Measurements from ENCODE around the gene MDGA2.

The MDGA2 gene

GRCh38 chr14:47240748-47241437 lies 434.5 kb downstream of the MDGA2 start:
- no peaks in the 10 kb centered on the region for H3K36me3 ChIP-seq
- no peak for TF ChIP-seq Cebpa-rat (IDR thresholded peaks at IDR 0.05)
- H3K9ac ChIP-seq, result no peak overlapping the region
- no peaks in the 10 kb centered on the region for H4K20me1 ChIP-seq
- H3K4me1 ChIP-seq, result no peaks in the 10 kb centered on the region
- no peak overlapping the region for H3K4me2 ChIP-seq
- H3K9me3 ChIP-seq, result no peaks in the 10 kb centered on the region
- no peak overlapping the region for H3K27ac ChIP-seq
- H3K4me3 ChIP-seq, result no peak overlapping the region
- H3K27me3 ChIP-seq, result no peaks in the 10 kb centered on the region

- Histone ChIP-seq H3K27me3 (no peaks in the 10 kb centered on the region), H3K4me2 (no peak overlapping the region), H3K9me3 (no peaks in the 10 kb centered on the region), H3K36me3 (no peaks in the 10 kb centered on the region), H3K4me1 (no peaks in the 10 kb centered on the region), H3K27ac (no peak overlapping the region), H3K4me3 (no peak overlapping the region), H3K9ac (no peak overlapping the region), H4K20me1 (no peaks in the 10 kb centered on the region)
- no peak for TF ChIP-seq Cebpa-rat (IDR thresholded peaks at IDR 0.05)
Measured at GRCh38 chr14:47235619-47236018, 439.8 kb downstream of the MDGA2 start.

GRCh38 chr14:47226877-47227520 lies 448.4 kb downstream of the MDGA2 start:
- Histone ChIP-seq H3K9me3 (peaks cover 6% of the 10 kb centered on the region; the same call in 1 of the 2 replicates), H3K27ac (peak overlapping the region; percentile 32; the same call in 1 of the 2 replicates), H3K4me3 (no peak overlapping the region), H3K9ac (no peak overlapping the region), H3K27me3 (no peaks in the 10 kb centered on the region), H4K20me1 (no peaks in the 10 kb centered on the region), H3K4me1 (peaks cover 21% of the 10 kb centered on the region), H3K36me3 (no peaks in the 10 kb centered on the region), H3K4me2 (peak overlapping the region; percentile 64)
- TF ChIP-seq Cebpa-rat (IDR thresholded peaks at IDR 0.05), result no peak

- peaks cover 6% of the 10 kb centered on the region; the same call in 1 of the 2 replicates for H3K9me3 ChIP-seq
- no peak overlapping the region for H3K4me2 ChIP-seq
- H4K20me1 ChIP-seq, result no peaks in the 10 kb centered on the region
- peaks cover 21% of the 10 kb centered on the region for H3K4me1 ChIP-seq
- H3K27me3 ChIP-seq, result no peaks in the 10 kb centered on the region
- no peak for TF ChIP-seq Cebpa-rat (IDR thresholded peaks at IDR 0.05)
- H3K9ac ChIP-seq, result no peak overlapping the region
- no peaks in the 10 kb centered on the region for H3K36me3 ChIP-seq
- no peak overlapping the region for H3K27ac ChIP-seq
- no peak overlapping the region for H3K4me3 ChIP-seq
Measured at GRCh38 chr14:47223656-47224055, 451.7 kb downstream of the MDGA2 start.

- no peaks in the 10 kb centered on the region for H4K20me1 ChIP-seq
- TF ChIP-seq Cebpa-rat (IDR thresholded peaks at IDR 0.05), result no peak
- H3K4me3 ChIP-seq, result no peak overlapping the region
- no peak overlapping the region for H3K27ac ChIP-seq
- no peaks in the 10 kb centered on the region for H3K27me3 ChIP-seq
- H3K9ac ChIP-seq, result no peak overlapping the region
- H3K4me1 ChIP-seq, result no peaks in the 10 kb centered on the region
- H3K4me2 ChIP-seq, result no peak overlapping the region
- peaks cover 6% of the 10 kb centered on the region; the same call in 1 of the 2 replicates for H3K9me3 ChIP-seq
- H3K36me3 ChIP-seq, result no peaks in the 10 kb centered on the region
Measured at GRCh38 chr14:47220096-47220495, 455.3 kb downstream of the MDGA2 start.

- Histone ChIP-seq H3K36me3 (no peaks in the 10 kb centered on the region), H3K4me2 (no peak overlapping the region), H3K9me3 (no peaks in the 10 kb centered on the region), H3K4me1 (no peaks in the 10 kb centered on the region), H3K27ac (no peak overlapping the region), H3K9ac (no peak overlapping the region), H4K20me1 (no peaks in the 10 kb centered on the region), H3K4me3 (no peak overlapping the region), H3K27me3 (no peaks in the 10 kb centered on the region)
- no peak for TF ChIP-seq Cebpa-rat (IDR thresholded peaks at IDR 0.05)
Measured at GRCh38 chr14:47211263-47211662, 464.1 kb downstream of the MDGA2 start.

GRCh38 chr14:47210099-47210498 lies 465.3 kb downstream of the MDGA2 start:
- H3K27ac ChIP-seq, result no peak overlapping the region
- no peak overlapping the region for H3K4me3 ChIP-seq
- no peak overlapping the region for H3K4me2 ChIP-seq
- no peak overlapping the region for H3K9ac ChIP-seq
- no peaks in the 10 kb centered on the region for H4K20me1 ChIP-seq
- no peaks in the 10 kb centered on the region for H3K27me3 ChIP-seq
- H3K36me3 ChIP-seq, result no peaks in the 10 kb centered on the region
- no peaks in the 10 kb centered on the region for H3K9me3 ChIP-seq
- no peak for TF ChIP-seq Cebpa-rat (IDR thresholded peaks at IDR 0.05)
- H3K4me1 ChIP-seq, result no peaks in the 10 kb centered on the region

- Histone ChIP-seq H3K36me3 (no peaks in the 10 kb centered on the region), H3K9me3 (no peaks in the 10 kb centered on the region), H3K4me3 (no peak overlapping the region), H3K27ac (no peak overlapping the region), H3K9ac (no peak overlapping the region), H3K27me3 (no peaks in the 10 kb centered on the region), H3K4me1 (no peaks in the 10 kb centered on the region), H3K4me2 (no peak overlapping the region), H4K20me1 (no peaks in the 10 kb centered on the region)
- no peak for TF ChIP-seq Cebpa-rat (IDR thresholded peaks at IDR 0.05)
Measured at GRCh38 chr14:47208434-47208833, 467.0 kb downstream of the MDGA2 start.

- Histone ChIP-seq H3K4me1 (no peaks in the 10 kb centered on the region), H3K4me2 (no peak overlapping the region), H3K27ac (no peak overlapping the region), H3K4me3 (no peak overlapping the region), H3K27me3 (no peaks in the 10 kb centered on the region), H3K36me3 (no peaks in the 10 kb centered on the region), H4K20me1 (no peaks in the 10 kb centered on the region), H3K9me3 (no peaks in the 10 kb centered on the region), H3K9ac (no peak overlapping the region)
- TF ChIP-seq Cebpa-rat (IDR thresholded peaks at IDR 0.05), result no peak
Measured at GRCh38 chr14:47207617-47208016, 467.8 kb downstream of the MDGA2 start.

GRCh38 chr14:47200740-47201139 lies 474.7 kb downstream of the MDGA2 start:
- H3K27me3 ChIP-seq, result no peaks in the 10 kb centered on the region
- H4K20me1 ChIP-seq, result no peaks in the 10 kb centered on the region
- H3K4me1 ChIP-seq, result no peaks in the 10 kb centered on the region
- H3K36me3 ChIP-seq, result no peaks in the 10 kb centered on the region
- no peak for TF ChIP-seq Cebpa-rat (IDR thresholded peaks at IDR 0.05)
- H3K9me3 ChIP-seq, result no peaks in the 10 kb centered on the region
- H3K27ac ChIP-seq, result no peak overlapping the region
- H3K9ac ChIP-seq, result no peak overlapping the region
- H3K4me3 ChIP-seq, result no peak overlapping the region
- no peak overlapping the region for H3K4me2 ChIP-seq
